ENCODE data around the gene SNORC.
"Not testable (repeated sequence)": the region's sequence is repeated elsewhere in the genome, so short reads cannot be mapped to it uniquely, and the experiment has no call there.

SNORC gene

DNA sequence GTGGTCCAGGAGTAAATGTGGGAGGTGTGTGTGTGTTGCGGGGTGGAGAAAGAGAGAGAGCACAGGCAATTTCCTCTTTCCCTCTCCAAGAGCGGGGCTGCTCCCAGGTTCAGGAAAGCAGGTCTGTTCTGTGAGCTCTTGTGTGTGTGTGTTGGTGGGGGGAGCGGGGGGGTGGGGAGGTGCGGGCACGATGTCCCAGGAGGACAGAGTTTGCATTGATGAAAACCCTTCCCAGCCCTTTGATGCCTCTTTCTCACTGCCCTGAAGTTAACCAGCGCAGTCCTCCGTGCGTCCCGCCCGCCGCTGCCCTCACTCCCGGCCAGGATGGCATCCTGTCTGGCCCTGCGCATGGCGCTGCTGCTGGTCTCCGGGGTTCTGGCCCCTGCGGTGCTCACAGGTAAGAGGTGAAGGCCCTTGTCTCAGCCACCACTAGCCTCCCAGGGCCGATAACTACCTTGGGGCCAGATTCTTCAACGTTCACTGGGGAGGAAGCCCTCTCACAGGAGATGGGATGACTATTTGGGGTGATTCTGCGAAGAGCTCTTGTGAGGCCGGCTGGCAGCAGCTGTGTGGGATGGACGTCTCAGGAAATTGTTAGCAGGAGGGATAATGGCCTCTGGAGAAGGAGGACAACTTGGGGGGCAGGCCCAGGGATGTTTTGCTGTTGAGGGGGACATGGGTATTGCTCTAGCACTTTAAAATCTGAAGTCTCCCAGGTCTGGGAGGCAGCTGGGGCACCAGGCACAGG lies at the start of gene SNORC:
TSS of gene SNORC (plus strand) at position 247 of the 748 bp plus-strand sequence. CDS start at position 325, 78 bp downstream.
- no peak for TF ChIP-seq POLR2A (IDR thresholded peaks at IDR 0.05; ENCODE audit: low read depth, low read length)

DNA sequence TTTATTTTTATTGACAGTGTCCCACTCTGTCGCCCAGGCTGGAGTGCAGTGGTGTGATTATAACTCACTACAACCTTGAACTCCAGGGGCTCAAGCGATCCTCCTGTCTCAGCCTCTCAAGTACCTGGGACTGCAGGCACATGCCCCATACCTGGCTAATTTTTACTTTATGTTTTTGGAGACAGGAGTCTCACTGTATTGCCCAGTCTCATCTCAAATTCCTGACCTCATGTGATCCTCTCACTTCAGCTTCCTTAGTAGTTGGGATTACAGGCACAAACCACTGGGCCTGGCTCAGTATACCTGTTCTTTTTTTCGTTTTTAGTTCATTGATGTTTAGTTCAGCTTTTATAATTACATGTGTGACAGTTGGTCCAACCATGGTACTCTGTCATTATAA lies 40.1 kb upstream of the SNORC start:
- DNase-seq (ENCODE audit: insufficient read length, low spot score), result no peak
- no peak for FAIRE-seq
- no peak for TF ChIP-seq POLR2A (IDR thresholded peaks at IDR 0.05; ENCODE audit: low read depth, low read length)

More for the DNA sequence above, at the start of gene SNORC:
- FAIRE-seq (no peak), DNase-seq (ENCODE audit: insufficient read length, low spot score) (no peak)

DNA sequence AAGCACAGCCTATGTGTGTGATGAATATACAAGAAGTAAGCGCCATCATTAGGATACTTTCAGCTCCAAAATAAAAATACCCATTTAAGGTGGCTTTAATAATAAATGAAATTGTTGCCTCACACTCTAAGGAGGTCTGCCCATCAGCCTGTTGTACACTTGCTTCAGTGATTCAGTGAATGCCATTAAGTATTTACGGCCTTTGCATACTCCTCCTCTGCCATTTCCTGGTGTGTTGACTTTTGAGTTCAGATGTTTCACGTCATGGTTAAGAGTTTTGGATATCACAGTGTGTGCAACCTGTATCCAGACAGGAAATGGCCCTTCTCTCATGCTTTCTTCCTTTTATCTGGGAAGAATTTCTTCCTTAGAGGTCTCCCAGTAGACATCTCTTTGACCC lies 38.6 kb upstream of the SNORC start:
- TF ChIP-seq POLR2A (IDR thresholded peaks at IDR 0.05; ENCODE audit: low read depth, low read length), result no peak
- FAIRE-seq (no peak), DNase-seq (ENCODE audit: insufficient read length, low spot score) (no peak)

DNA sequence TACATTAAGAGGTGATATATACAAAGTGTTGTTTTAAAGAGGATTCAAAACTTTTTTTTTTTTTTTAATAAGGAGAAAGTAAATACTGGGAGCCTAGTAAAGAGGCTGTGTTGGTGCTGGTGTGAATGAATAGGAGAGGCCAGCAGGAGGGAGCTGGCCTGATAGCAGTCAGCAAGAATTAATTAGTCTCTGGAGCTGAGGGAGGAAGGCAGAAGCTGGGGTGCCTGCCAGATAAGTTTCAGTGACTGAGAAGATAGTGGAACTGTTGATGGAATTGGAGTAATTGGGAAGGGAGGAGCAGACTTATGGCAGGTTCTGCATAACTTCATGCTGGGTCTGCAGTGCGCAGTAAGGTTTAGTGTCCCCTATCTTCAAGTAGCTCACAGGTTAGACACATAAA lies 36.2 kb upstream of the SNORC start:
- FAIRE-seq (no peak), DNase-seq (ENCODE audit: insufficient read length, low spot score) (no peak)
- TF ChIP-seq POLR2A (IDR thresholded peaks at IDR 0.05; ENCODE audit: low read depth, low read length), result no peak

DNA sequence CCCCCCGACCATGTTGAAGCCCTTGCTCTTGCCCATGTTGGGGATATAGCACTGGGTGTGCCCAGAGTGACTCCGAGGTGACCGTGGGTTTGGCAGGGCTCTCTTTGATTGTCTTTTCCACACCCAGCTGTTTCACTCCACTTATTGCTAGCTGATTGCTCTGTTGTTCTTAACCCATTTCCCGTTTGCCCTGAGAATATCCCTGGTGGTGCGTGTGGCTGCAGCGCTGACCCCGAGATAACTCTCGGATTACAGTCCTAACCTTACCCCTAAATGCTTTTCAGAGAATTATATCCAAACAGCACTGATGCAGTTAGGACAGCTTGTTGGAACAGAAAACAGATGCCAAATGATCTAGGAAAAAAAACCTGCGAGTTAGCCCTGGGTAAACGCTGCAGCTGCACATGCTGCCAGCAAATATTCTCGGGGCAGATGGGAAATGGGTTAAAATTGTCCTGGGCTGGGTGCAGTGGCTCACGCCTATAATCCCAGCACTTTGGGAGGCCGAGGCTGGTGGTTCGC lies 34.3 kb upstream of the SNORC start:
- no peak for TF ChIP-seq POLR2A (IDR thresholded peaks at IDR 0.05; ENCODE audit: low read depth, low read length)
- FAIRE-seq (no peak), DNase-seq (ENCODE audit: insufficient read length, low spot score) (no peak)

DNA sequence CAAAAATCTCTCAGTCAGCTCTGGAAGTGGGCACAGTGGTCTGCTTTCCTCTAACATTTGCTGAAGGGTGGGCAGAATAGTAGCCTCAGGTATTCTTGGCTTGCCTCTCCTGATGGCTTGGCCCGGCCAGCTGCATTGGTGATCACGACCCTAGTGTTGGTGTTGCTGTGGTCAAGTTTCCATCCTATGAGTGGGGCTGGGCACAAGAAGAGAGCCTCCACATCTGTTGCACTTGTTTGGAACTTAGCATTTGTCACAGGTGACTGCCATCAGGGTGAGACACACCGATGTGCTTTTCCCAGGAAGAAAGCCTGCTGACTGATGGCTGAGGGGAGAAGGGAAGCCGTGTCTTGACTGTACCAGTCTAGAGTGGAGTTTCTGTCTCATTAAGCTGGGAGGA lies 33.1 kb upstream of the SNORC start:
- DNase-seq (ENCODE audit: insufficient read length, low spot score), result no peak
- no peak for FAIRE-seq
- no peak for TF ChIP-seq POLR2A (IDR thresholded peaks at IDR 0.05; ENCODE audit: low read depth, low read length)

DNA sequence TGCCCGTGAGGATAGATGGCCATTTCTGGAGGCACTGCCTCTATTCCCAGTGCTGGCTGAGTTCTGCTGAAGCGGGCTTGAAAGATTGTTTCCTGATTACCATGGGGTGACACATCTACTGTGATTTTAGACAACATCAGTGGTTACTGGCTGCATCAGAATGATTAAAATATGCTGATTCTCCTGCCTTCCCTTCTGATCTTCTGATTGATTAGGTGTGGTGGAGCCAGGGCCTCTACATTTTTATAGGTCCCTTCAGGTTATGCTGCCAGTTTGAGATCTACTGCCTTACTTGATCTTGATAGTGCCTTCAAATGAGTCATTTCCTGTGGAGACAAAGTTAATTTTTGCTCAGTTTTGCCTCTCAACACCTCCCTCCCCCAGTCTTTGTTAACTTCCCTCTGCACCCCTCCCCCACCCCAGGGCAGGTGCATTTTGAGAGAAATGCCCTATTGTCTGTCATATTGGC lies 31.6 kb upstream of the SNORC start:
- peak; percentile 38 for FAIRE-seq
- no peak for TF ChIP-seq POLR2A (IDR thresholded peaks at IDR 0.05; ENCODE audit: low read depth, low read length)
- no peak for DNase-seq (ENCODE audit: insufficient read length, low spot score)

DNA sequence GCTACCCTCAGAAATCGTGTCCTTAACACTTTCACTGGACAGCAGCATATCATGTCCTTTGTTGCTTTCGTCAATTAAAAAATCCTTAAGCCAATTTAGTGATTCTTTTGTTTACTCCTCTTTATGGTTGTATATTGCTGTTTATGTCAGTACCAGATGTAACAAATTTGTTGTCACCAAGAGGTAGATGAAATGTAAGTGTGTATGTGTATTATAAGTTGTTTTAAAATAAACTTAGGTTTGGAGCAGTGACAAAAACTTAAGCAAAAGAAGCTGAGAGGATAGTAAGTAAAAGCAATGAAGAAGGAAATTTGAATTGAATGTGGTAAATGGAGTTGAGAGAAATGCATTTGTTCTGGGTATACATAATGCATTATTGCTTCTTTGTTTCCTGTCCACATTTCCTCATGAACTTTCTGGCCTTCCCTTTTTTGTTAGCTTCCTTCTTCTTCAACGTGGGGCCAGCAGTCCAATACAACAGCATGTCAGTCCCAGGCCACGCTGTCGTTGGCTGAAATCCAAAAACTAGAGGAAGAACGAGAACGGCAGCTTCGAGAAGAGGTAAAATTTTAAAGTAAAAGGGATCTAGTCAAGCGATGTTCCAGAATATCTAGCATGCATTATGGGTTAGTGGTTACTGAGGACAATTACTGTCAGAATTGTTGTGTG lies 30.5 kb upstream of the SNORC start:
- DNase-seq (ENCODE audit: insufficient read length, low spot score), result no peak
- FAIRE-seq, result no peak
- TF ChIP-seq POLR2A (IDR thresholded peaks at IDR 0.05; ENCODE audit: low read depth, low read length), result no peak

DNA sequence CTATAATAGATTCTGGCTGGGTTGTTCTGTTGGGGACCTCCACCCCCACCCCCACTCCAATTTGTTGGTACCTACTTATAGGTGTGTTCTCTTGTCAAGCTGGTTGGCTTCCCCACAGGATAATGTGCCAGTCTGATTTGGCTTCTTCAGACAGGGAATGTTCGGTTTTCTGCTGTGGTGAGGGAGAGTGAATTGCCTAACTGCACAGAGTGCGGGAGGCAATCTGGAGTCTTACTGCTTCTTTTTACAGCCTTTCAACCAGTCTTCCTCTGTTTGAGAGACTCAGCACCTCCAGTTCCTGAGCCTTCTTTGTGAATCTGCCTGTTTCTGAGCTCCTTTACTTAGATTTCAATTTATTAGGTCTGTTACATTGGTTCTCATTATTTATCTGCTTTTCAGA lies 27.4 kb upstream of the SNORC start:
- DNase-seq (ENCODE audit: insufficient read length, low spot score), result no peak
- FAIRE-seq, result no peak
- no peak for TF ChIP-seq POLR2A (IDR thresholded peaks at IDR 0.05; ENCODE audit: low read depth, low read length)

DNA sequence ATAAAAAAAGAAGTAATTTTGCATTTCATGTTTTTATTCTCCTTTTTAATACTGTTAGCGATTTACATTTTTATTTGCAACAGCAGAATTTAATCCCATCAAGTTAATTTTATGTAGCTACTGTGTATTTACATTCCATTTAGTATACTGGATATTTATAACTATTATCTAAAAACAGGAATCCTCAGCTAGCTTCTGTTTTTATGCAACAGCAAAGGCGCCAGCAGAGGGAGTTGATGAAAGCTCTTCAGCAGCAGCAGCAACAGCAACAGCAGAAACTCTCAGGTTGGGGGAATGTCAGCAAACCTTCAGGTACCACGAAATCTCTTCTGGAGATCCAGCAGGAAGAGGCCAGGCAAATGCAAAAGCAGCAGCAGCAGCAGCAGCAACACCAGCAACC lies 26.2 kb upstream of the SNORC start:
- DNase-seq (ENCODE audit: insufficient read length, low spot score), result no peak
- no peak for TF ChIP-seq POLR2A (IDR thresholded peaks at IDR 0.05; ENCODE audit: low read depth, low read length)
- no peak for FAIRE-seq

DNA sequence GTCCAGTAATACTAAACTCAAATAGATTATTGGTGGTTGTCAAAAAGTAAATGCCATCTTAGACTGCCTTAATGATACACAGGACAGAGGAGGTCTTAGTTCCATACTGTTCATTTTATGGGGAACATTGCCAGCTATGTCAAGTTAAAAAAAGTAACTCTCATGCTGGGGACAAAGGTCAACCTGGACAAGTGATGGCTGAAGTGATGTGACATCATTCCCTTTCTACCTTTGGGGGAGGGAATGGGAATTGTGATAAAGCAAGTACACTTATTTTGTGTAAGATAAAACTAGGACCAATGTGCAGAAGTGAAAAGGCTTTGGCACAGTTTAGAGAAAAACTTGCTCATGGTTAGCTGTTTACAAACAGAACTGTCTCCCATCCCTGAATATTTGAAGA lies 24.0 kb upstream of the SNORC start:
- FAIRE-seq, result peak; percentile 23
- TF ChIP-seq POLR2A (IDR thresholded peaks at IDR 0.05; ENCODE audit: low read depth, low read length), result no peak
- DNase-seq (ENCODE audit: insufficient read length, low spot score), result no peak

DNA sequence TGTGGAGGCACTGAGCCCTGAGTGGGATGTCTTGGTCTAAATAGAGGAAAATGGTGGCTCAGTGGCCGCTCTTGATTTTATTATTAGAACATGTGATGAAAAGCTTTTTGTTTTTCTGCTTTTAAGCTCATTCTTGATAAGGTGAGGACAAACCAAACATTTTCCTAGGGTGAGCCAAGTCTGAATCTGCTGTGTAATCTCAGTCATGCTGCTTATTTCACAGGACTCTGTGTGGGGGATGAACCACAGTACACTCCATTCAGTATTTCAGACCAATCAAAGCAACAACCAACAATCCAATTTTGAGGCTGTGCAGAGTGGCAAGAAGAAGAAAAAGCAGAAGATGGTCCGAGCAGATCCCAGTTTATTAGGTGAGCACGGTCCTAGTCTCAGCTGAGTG lies 20.0 kb upstream of the SNORC start:
- DNase-seq (ENCODE audit: insufficient read length, low spot score) (no peak), FAIRE-seq (no peak)
- TF ChIP-seq POLR2A (IDR thresholded peaks at IDR 0.05; ENCODE audit: low read depth, low read length), result no peak

DNA sequence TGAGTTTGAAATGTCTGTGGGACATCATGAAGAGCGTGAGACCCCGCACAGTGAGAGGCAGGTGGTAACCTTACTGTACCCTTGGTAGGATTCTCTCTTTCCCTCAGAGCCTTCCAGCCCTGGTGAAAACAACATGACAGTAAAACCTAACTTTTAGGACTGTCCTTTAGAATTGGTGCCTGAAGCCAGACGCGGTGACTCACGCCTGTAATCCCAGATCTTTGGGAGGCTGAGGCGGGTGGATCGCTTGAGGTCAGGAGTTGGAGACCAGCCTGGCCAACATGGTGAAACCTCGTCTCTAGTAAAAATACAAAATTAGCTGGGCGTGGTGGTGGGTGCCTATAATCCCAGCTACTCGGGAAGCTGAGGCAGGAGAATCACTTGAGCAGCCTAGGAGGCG lies 18.0 kb upstream of the SNORC start:
- FAIRE-seq; DNase-seq (ENCODE audit: insufficient read length, low spot score): not testable (repeated sequence)

DNA sequence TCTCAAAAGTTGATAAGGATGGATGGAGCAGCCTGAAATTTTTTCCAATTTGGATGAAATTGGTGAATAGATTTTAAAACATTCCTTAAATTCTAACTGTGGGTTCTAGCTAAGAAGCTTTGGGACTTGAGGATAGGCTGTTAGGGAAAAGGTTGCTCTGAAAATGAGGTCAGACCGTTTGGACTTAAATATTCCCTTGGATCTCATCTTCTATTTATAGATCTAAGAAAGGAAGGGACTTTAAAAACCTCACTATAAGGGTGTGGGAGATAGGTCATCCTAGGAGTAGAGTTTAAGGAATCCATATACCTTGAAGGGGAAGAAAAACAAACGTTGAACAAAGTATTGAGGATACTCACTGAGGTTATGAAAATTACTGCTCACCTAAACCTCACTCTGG lies 17.4 kb upstream of the SNORC start:
- no peak for DNase-seq (ENCODE audit: insufficient read length, low spot score)
- no peak for FAIRE-seq
- TF ChIP-seq POLR2A (IDR thresholded peaks at IDR 0.05; ENCODE audit: low read depth, low read length), result no peak

DNA sequence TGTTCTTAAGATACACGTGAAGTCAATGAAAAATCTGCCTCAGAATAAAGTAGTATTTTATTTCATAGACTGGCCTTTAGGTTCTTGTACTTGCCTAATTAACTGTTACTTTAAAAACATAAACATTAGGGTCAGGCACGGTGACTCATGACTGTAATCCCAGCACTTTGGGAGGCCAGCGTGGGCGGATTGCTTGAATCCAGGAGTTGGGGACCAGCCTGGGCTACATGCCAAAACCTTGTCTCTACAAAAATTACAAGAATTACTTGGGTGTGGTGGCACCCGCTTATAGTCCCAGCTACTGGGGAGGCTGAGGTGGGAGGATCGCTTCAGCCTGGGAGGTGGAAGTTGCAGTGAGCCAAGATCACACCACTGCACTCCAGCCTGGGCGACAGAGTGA lies 16.0 kb upstream of the SNORC start:
- TF ChIP-seq POLR2A (IDR thresholded peaks at IDR 0.05; ENCODE audit: low read depth, low read length), result no peak
- DNase-seq (ENCODE audit: insufficient read length, low spot score) (no peak), FAIRE-seq (peak; percentile 60)
